Lung (tissue), 12 donors: ENCODE data around the gene ZNF649. TPM values are rescaled to one million over a fixed set of nuclear protein-coding genes. Genes with fewer than 3 reads are reported as not detected.

Source experiments
- ATAC-seq: fragments of 200-7000 bp; cut with Tn5 transposase; one replicate; pipeline ENCODE4 v1.9.1; 2020; ENCODE audit warnings: moderate number of reproducible peaks; ENCODE audit not compliant: insufficient read depth, low FRiP score
- DNase-seq, 3 donors: peaks; one replicate each; pipeline ENCODE4 v3.0.0-alpha.2; 2013 to 2017
- H3K27ac ChIP-seq, 2 donors: one replicate each; pipeline ENCODE4 v1.5.1; 2013; ENCODE audit warnings: mild to moderate bottlenecking in 2 of 2, moderate library complexity in 2 of 2, control low read depth in 1 of 2, inconsistent platforms in 1 of 2, low read depth in 1 of 2, low read length in 1 of 2
- H3K27me3 ChIP-seq, 3 donors: one replicate each; pipeline ENCODE4 v1.5.1; 2013; ENCODE audit warnings: low read length in 2 of 3; ENCODE audit not compliant: control insufficient read depth in 3 of 3, insufficient read depth in 3 of 3
- H3K36me3 ChIP-seq, 4 donors: one replicate each; pipeline ENCODE4 v1.5.1; 2013; ENCODE audit warnings: low read length in 4 of 4, mild to moderate bottlenecking in 1 of 4, moderate library complexity in 1 of 4; ENCODE audit not compliant: control insufficient read depth in 4 of 4, insufficient read depth in 4 of 4
- H3K4me1 ChIP-seq, 5 donors: one replicate each; pipeline ENCODE4 v1.5.1; 2013; ENCODE audit warnings: low read length in 5 of 5, mild to moderate bottlenecking in 2 of 5, moderate library complexity in 1 of 5; ENCODE audit not compliant: control insufficient read depth in 5 of 5, insufficient read depth in 5 of 5
- H3K4me3 ChIP-seq: one replicate; pipeline ENCODE4 v1.5.1; 2013; ENCODE audit warnings: mild to moderate bottlenecking, control low read depth, moderate library complexity
- H3K9ac ChIP-seq, 2 donors: one replicate each; pipeline ENCODE4 v1.5.1; 2013; ENCODE audit warnings: low read length in 2 of 2, control low read depth in 1 of 2; ENCODE audit not compliant: insufficient read depth in 1 of 2
- H3K9me3 ChIP-seq, 4 donors: one replicate each; pipeline ENCODE4 v1.5.1; 2013; ENCODE audit warnings: low read length in 3 of 4, mild to moderate bottlenecking in 1 of 4, moderate library complexity in 1 of 4; ENCODE audit not compliant: control insufficient read depth in 4 of 4, insufficient read depth in 3 of 4
- CTCF ChIP-seq: IDR thresholded peaks from 2 replicates; pipeline ENCODE4 v1.5.1; 2012; ENCODE audit warnings: mild to moderate bottlenecking; ENCODE audit errors: control extremely low read depth, extremely low read depth
- WGBS, 2 donors: extraction: QIAGEN DNeasy Blood & Tissue Kit; methylation state at CpG; one replicate each; pipeline ENCODE4 v1.1.7; 2013; 5-methylcytosine and 5-hydroxymethylcytosine counted together
- polyA plus RNA-seq, 2 donors: library from polyadenylated mRNA; stranded (reverse); fragments of 200-250 nt; gene quantifications; one replicate each; pipeline ENCODE4 v1.2.1, GENCODE V29; 2013
- total RNA-seq, 2 donors: library from RNA; depleted of rRNA in 1 of 2; stranded (reverse); fragments of >200 nt in 1 of 2; gene quantifications; one replicate each; pipeline ENCODE4 v1.2.1, GENCODE V29; 2014 to 2021
- donor health status: control.
- donor health status: control.
- donor health status: Bipolar disorder and iron deficiency.
- donor health status: healthy.
- donor health status: DM: yes; HTN: yes; CAD: no.

Gene ZNF649
- total and polyA plus RNA-seq, 4 donors = 4.6 to 22.1 (median 7.0) TPM

- no peak for TF ChIP-seq CTCF
- Histone ChIP-seq H3K4me3 (no peak overlapping the region), H3K4me1 (no peaks in the 10 kb centered on the region), H3K36me3 (peaks cover 33 to 58% (median 44%) of the 10 kb centered on the region in 4 donors), H3K27ac (no peak overlapping the region), H3K9ac (no peak overlapping the region), H3K9me3 (peaks cover 18 to 56% (median 37%) of the 10 kb centered on the region in 4 donors), H3K27me3 (no peaks in the 10 kb centered on the region)
- 97 to 99% methylated on average over 4 of the region's 4 CpGs for whole genome bisulfite sequencing, 2 donors
- no peak for ATAC-seq
- no peak for DNase-seq
These were observed 31.7 kb downstream of the ZNF649 start for GRCh38 chr19:51873097-51873496.

GRCh38 chr19:51861870-51862622 is 42.8 kb downstream of the ZNF649 start:
- Histone ChIP-seq H3K9me3 (peaks cover 16 to 60% (median 25%) of the 10 kb centered on the region in 4 donors), H3K9ac (no peak overlapping the region), H3K4me3 (no peak overlapping the region), H3K36me3 (peaks cover 0 to 5% (median 2%) of the 10 kb centered on the region in 4 donors), H3K4me1 (no peaks in the 10 kb centered on the region), H3K27ac (no peak overlapping the region), H3K27me3 (no peaks in the 10 kb centered on the region)
- no peak for DNase-seq
- 94 to 96% methylated on average over 2 of the region's 2 CpGs for WGBS, 2 donors
- no peak for ATAC-seq
- no peak for TF ChIP-seq CTCF

Other genes starting within 250 kb of the ZNF649 start
- gene SPACA6, start 211.7 kb downstream of the ZNF649 start, total RNA-seq = 10 to 100 TPM in 1 of 2 donors, 1 to 10 TPM in 1; 7.0 to 19.7 TPM
- 10 to 100 TPM in 1 of 2 donors, 1 to 10 TPM in 1; 9.8 to 20.7 TPM for gene SPACA6, start 211.7 kb downstream of the ZNF649 start, polyA plus RNA-seq
- gene HAS1, start 181.0 kb downstream of the ZNF649 start, total RNA-seq = 1 to 10 TPM in 1 of 2 donors, under 1 TPM in 1; 0.64 to 1.8 TPM
- 1 to 10 TPM in 1 of 2 donors, under 1 TPM in 1; 0.52 to 7.2 TPM for gene HAS1, start 181.0 kb downstream of the ZNF649 start, polyA plus RNA-seq
- 10 to 100 TPM; 21.4 to 76.1 TPM for gene FPR1, start 153.1 kb downstream of the ZNF649 start, total RNA-seq
- gene FPR1, start 153.1 kb downstream of the ZNF649 start, polyA plus RNA-seq = 100 to 1,000 TPM in 1 of 2 donors, 1 to 10 TPM in 1; 2.8 to 558 TPM
- 10 to 100 TPM in 1 of 2 donors, 1 to 10 TPM in 1; 7.3 to 50.4 TPM for gene FPR2, start 143.8 kb downstream of the ZNF649 start, total RNA-seq
- 100 to 1,000 TPM in 1 of 2 donors, under 1 TPM in 1; 0.79 to 234 TPM for gene FPR2, start 143.8 kb downstream of the ZNF649 start, polyA plus RNA-seq
- gene FPR3, start 109.9 kb downstream of the ZNF649 start, total RNA-seq = 10 to 100 TPM in 1 of 2 donors, 1 to 10 TPM in 1; 5.5 to 19.1 TPM
- 10 to 100 TPM in 1 of 2 donors, 1 to 10 TPM in 1; 6.6 to 15.8 TPM for gene FPR3, start 109.9 kb downstream of the ZNF649 start, polyA plus RNA-seq
- gene ZNF577, start 17.1 kb downstream of the ZNF649 start, total RNA-seq = 10 to 100 TPM in 1 of 2 donors, 1 to 10 TPM in 1; 6.3 to 39.2 TPM
- 10 to 100 TPM in 1 of 2 donors, 1 to 10 TPM in 1; 5.0 to 13.1 TPM for gene ZNF577, start 17.1 kb downstream of the ZNF649 start, polyA plus RNA-seq
- gene ZNF613, start 22.5 kb upstream of the ZNF649 start, total RNA-seq = 10 to 100 TPM in 1 of 2 donors, 1 to 10 TPM in 1; 5.1 to 10.1 TPM
- gene ZNF613, start 22.5 kb upstream of the ZNF649 start, polyA plus RNA-seq = 1 to 10 TPM; 2.8 to 2.9 TPM
- gene ZNF350, start 81.8 kb upstream of the ZNF649 start, total RNA-seq = 10 to 100 TPM in 1 of 2 donors, 1 to 10 TPM in 1; 8.7 to 14.4 TPM
- 1 to 10 TPM; 7.3 to 8.2 TPM for gene ZNF350, start 81.8 kb upstream of the ZNF649 start, polyA plus RNA-seq
- gene ZNF615, start 103.2 kb upstream of the ZNF649 start, total RNA-seq = 10 to 100 TPM in 1 of 2 donors, 1 to 10 TPM in 1; 7.5 to 39.9 TPM
- gene ZNF615, start 103.2 kb upstream of the ZNF649 start, polyA plus RNA-seq = 1 to 10 TPM; 3.0 to 3.4 TPM
- 10 to 100 TPM in 1 of 2 donors, 1 to 10 TPM in 1; 6.7 to 15.1 TPM for gene ZNF614, start 123.4 kb upstream of the ZNF649 start, total RNA-seq
- gene ZNF614, start 123.4 kb upstream of the ZNF649 start, polyA plus RNA-seq = 1 to 10 TPM; 3.0 to 3.6 TPM
- gene ZNF432, start 143.8 kb upstream of the ZNF649 start, total RNA-seq = 10 to 100 TPM; 10.9 to 17.0 TPM
- 10 to 100 TPM in 1 of 2 donors, 1 to 10 TPM in 1; 2.8 to 14.9 TPM for gene ZNF432, start 143.8 kb upstream of the ZNF649 start, polyA plus RNA-seq
- 10 to 100 TPM; 18.2 to 30.4 TPM for gene ZNF841, start 190.7 kb upstream of the ZNF649 start, total RNA-seq
- gene ZNF841, start 190.7 kb upstream of the ZNF649 start, polyA plus RNA-seq = 10 to 100 TPM in 1 of 2 donors, 1 to 10 TPM in 1; 5.5 to 13.4 TPM
- 10 to 100 TPM in 1 of 2 donors, 1 to 10 TPM in 1; 7.2 to 18.0 TPM for gene ZNF616, start 234.9 kb upstream of the ZNF649 start, total RNA-seq
- gene ZNF616, start 234.9 kb upstream of the ZNF649 start, polyA plus RNA-seq = 1 to 10 TPM; 2.6 to 3.3 TPM